Activated T-cell treated with anti-CD3 and anti-CD28 coated beads, Interleukin-2, amount 50 U/mL, for 24 hours (primary cell): ENCODE data around the gene KDM4F.
A peak's percentile ranks its signal among the peaks of the same experiment; 100 is the strongest.

Source experiments
- DNase-seq: peaks from one replicate; pipeline ENCODE4 v3.0.0-alpha.2; 2020
- H3K27ac Mint-ChIP-seq: 2 replicates; pipeline ENCODE4 v1.8.0; 2020; ENCODE audit warnings: mild to moderate bottlenecking, mixed read lengths
- H3K27me3 Mint-ChIP-seq: 2 replicates; pipeline ENCODE4 v1.8.0; 2020; ENCODE audit warnings: mixed read lengths
- H3K36me3 Mint-ChIP-seq: 2 replicates; pipeline ENCODE4 v1.8.0; 2020; ENCODE audit warnings: low read depth, mixed read lengths
- H3K4me1 Mint-ChIP-seq: 2 replicates; pipeline ENCODE4 v1.8.0; 2020; ENCODE audit warnings: low read depth, mixed read lengths
- H3K4me3 Mint-ChIP-seq: 2 replicates; pipeline ENCODE4 v1.8.0; 2020; ENCODE audit warnings: mild to moderate bottlenecking, moderate library complexity, mixed read lengths
- H3K9me3 Mint-ChIP-seq: 2 replicates; pipeline ENCODE4 v1.8.0; 2020; ENCODE audit warnings: mixed read lengths

The KDM4F gene

GRCh38 chr11:95074792-95075563 lies 25.8 kb downstream of the KDM4F start:
- H3K27me3 Mint-ChIP-seq: peaks cover 2% of the 10 kb centered on the region
- peaks cover 24% of the 10 kb centered on the region for H3K36me3 Mint-ChIP-seq
- no peak for DNase-seq
- H3K9me3 Mint-ChIP-seq: no peaks in the 10 kb centered on the region
- no peak overlapping the region for H3K27ac Mint-ChIP-seq
- peaks cover 27% of the 10 kb centered on the region for H3K4me1 Mint-ChIP-seq
- H3K4me3 Mint-ChIP-seq: no peak overlapping the region

DNA sequence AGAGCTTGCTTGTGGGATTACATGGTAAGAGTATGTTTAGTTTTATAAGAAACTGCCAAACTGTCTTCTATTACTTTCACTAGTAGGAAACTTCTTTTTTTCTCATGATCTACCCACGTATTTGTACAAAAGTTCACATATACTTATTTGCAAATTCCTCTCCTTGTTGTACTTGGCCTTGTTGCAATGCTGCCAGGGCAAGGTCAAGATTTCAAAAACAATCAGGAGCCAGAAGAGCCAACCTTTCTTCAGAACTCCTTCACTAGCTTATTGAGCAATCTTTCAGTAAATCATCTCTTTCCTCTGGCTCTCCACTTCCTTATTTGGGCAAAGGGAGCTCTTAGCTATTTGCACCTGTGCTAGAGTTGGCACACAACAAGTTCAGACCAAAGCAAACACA lies 27.2 kb downstream of the KDM4F start:
- Mint-ChIP-seq H3K9me3 (no peaks in the 10 kb centered on the region), H3K4me3 (no peak overlapping the region), H3K27me3 (peaks cover 2% of the 10 kb centered on the region), H3K27ac (no peak overlapping the region), H3K4me1 (peaks cover 15% of the 10 kb centered on the region), H3K36me3 (peaks cover 13% of the 10 kb centered on the region)
- DNase-seq: no peak

GRCh38 chr11:95076981-95077380 lies 27.8 kb downstream of the KDM4F start:
- Mint-ChIP-seq H3K36me3 (peaks cover 9% of the 10 kb centered on the region), H3K27ac (no peak overlapping the region), H3K9me3 (no peaks in the 10 kb centered on the region), H3K27me3 (peaks cover 2% of the 10 kb centered on the region), H3K4me1 (peaks cover 11% of the 10 kb centered on the region), H3K4me3 (no peak overlapping the region)
- DNase-seq: no peak

GRCh38 chr11:95078526-95078925 lies 29.3 kb downstream of the KDM4F start:
- H3K9me3 Mint-ChIP-seq: no peaks in the 10 kb centered on the region
- no peak for DNase-seq
- H3K4me3 Mint-ChIP-seq: no peak overlapping the region
- no peaks in the 10 kb centered on the region for H3K36me3 Mint-ChIP-seq
- H3K27ac Mint-ChIP-seq: no peak overlapping the region
- H3K4me1 Mint-ChIP-seq: peaks cover 9% of the 10 kb centered on the region
- H3K27me3 Mint-ChIP-seq: peaks cover 2% of the 10 kb centered on the region

- peaks cover 30% of the 10 kb centered on the region for H3K4me1 Mint-ChIP-seq
- H3K4me3 Mint-ChIP-seq: no peak overlapping the region
- DNase-seq: no peak
- no peak overlapping the region for H3K27ac Mint-ChIP-seq
- no peaks in the 10 kb centered on the region for H3K36me3 Mint-ChIP-seq
- H3K9me3 Mint-ChIP-seq: no peaks in the 10 kb centered on the region
- H3K27me3 Mint-ChIP-seq: peaks cover 2% of the 10 kb centered on the region
Measured at GRCh38 chr11:95081010-95081409, 31.8 kb downstream of the KDM4F start.

DNA sequence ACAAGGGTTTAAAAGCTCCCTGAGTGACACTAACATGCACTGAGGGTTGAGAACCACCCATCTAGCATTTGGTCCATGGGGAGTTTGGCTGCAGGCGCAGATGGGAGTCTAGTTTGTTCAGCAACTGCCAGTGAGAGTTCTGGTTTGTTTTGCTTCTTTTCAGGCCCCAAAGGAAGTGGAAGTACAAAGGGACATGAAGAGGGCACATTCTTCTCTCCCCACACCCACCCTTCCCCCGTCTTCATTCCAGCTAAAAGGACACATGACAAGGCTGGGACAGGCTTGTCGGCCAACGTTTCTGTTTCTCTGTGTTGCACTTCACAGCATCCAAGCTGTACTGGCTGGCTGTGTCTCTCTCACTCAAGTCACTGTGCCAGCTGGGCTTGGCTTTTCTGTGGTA lies 32.2 kb downstream of the KDM4F start:
- peaks cover 2% of the 10 kb centered on the region for H3K27me3 Mint-ChIP-seq
- DNase-seq: no peak
- no peaks in the 10 kb centered on the region for H3K9me3 Mint-ChIP-seq
- no peak overlapping the region for H3K4me3 Mint-ChIP-seq
- H3K36me3 Mint-ChIP-seq: no peaks in the 10 kb centered on the region
- peaks cover 29% of the 10 kb centered on the region for H3K4me1 Mint-ChIP-seq
- H3K27ac Mint-ChIP-seq: no peak overlapping the region

DNA sequence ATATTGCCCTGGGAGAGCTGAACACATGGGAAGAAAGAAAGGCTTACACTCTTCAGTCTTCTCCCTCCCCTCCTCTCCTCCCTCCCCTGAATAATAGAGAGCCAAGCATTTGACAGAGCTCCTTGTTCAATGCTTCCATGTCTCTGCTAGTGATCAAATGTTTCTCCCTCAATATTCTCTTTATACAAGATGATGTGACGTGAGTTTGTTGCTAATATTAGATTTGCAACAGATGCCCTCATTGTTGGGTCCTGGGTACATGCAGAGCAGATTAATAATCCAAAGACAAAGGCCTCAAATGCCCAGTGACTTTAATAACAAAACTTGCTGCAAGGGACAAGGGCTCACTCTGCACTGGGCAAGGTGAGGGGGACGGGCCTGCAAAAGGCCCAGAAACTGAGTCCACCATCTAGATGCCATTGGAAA lies 33.4 kb downstream of the KDM4F start:
- H3K36me3 Mint-ChIP-seq: no peaks in the 10 kb centered on the region
- no peak overlapping the region for H3K4me3 Mint-ChIP-seq
- peak overlapping the region; percentile 95 for H3K27ac Mint-ChIP-seq
- no peak for DNase-seq
- no peaks in the 10 kb centered on the region for H3K9me3 Mint-ChIP-seq
- peaks cover 26% of the 10 kb centered on the region for H3K4me1 Mint-ChIP-seq
- H3K27me3 Mint-ChIP-seq: peaks cover 2% of the 10 kb centered on the region

DNA sequence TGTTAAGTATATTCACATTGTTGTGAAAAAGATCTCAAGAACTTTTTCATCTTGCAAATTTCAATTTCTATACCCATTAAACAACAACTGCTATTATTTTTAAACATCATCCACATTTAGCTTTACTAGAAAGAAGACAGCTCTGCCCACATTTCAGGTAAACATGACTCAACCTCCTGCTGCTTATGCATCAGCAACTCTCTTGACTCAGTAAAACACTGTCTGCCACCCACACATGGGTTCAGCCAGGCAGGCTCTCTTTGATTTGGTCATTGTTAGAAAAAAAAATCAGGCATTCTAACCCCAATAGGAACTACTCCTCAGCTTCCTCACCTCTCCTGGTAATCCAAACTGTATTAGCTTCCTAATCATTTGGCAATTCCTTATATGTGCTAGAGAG lies 35.3 kb downstream of the KDM4F start:
- H3K4me1 Mint-ChIP-seq: peaks cover 36% of the 10 kb centered on the region
- H3K27me3 Mint-ChIP-seq: no peaks in the 10 kb centered on the region
- H3K36me3 Mint-ChIP-seq: no peaks in the 10 kb centered on the region
- no peaks in the 10 kb centered on the region for H3K9me3 Mint-ChIP-seq
- no peak overlapping the region for H3K4me3 Mint-ChIP-seq
- peak overlapping the region; percentile 95 for H3K27ac Mint-ChIP-seq
- peak; percentile 43 for DNase-seq

GRCh38 chr11:95085117-95085816 lies 36.0 kb downstream of the KDM4F start:
- DNase-seq: no peak
- no peaks in the 10 kb centered on the region for H3K27me3 Mint-ChIP-seq
- H3K36me3 Mint-ChIP-seq: no peaks in the 10 kb centered on the region
- peak overlapping the region; percentile 4 for H3K27ac Mint-ChIP-seq
- H3K4me3 Mint-ChIP-seq: no peak overlapping the region
- peaks cover 38% of the 10 kb centered on the region for H3K4me1 Mint-ChIP-seq
- no peaks in the 10 kb centered on the region for H3K9me3 Mint-ChIP-seq

DNA sequence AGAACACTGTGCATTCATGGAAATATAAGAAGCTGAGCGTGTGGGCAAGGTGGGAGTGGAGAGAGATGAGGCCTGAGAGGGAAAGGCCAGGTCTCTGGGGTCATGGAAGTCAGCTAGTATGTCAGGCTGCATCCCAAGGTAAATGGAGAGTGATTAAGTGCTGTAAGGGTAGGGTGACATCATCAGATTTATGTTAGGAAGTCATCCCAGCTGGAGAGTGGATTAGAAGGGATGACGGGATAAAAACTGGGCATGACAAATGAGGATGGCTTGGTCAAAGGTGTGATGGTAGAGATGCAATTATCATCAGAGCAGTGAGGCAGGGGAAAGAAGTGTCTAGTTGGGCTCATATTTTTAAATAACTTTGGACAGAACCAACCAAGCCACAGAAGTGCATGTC lies 36.9 kb downstream of the KDM4F start:
- H3K4me1 Mint-ChIP-seq: peaks cover 46% of the 10 kb centered on the region
- no peak for DNase-seq
- no peaks in the 10 kb centered on the region for H3K36me3 Mint-ChIP-seq
- H3K27me3 Mint-ChIP-seq: no peaks in the 10 kb centered on the region
- no peaks in the 10 kb centered on the region for H3K9me3 Mint-ChIP-seq
- no peak overlapping the region for H3K27ac Mint-ChIP-seq
- H3K4me3 Mint-ChIP-seq: no peak overlapping the region

GRCh38 chr11:95086836-95087570 lies 37.8 kb downstream of the KDM4F start:
- Mint-ChIP-seq H3K9me3 (no peaks in the 10 kb centered on the region), H3K27me3 (no peaks in the 10 kb centered on the region), H3K4me3 (no peak overlapping the region), H3K27ac (no peak overlapping the region), H3K36me3 (no peaks in the 10 kb centered on the region), H3K4me1 (peaks cover 55% of the 10 kb centered on the region)
- no peak for DNase-seq

GRCh38 chr11:95088946-95089619 lies 39.9 kb downstream of the KDM4F start:
- Mint-ChIP-seq H3K4me1 (peaks cover 64% of the 10 kb centered on the region), H3K4me3 (peak overlapping the region; percentile 78), H3K27me3 (no peaks in the 10 kb centered on the region), H3K27ac (peak overlapping the region; percentile 82), H3K9me3 (no peaks in the 10 kb centered on the region), H3K36me3 (no peaks in the 10 kb centered on the region)
- DNase-seq: no peak

DNA sequence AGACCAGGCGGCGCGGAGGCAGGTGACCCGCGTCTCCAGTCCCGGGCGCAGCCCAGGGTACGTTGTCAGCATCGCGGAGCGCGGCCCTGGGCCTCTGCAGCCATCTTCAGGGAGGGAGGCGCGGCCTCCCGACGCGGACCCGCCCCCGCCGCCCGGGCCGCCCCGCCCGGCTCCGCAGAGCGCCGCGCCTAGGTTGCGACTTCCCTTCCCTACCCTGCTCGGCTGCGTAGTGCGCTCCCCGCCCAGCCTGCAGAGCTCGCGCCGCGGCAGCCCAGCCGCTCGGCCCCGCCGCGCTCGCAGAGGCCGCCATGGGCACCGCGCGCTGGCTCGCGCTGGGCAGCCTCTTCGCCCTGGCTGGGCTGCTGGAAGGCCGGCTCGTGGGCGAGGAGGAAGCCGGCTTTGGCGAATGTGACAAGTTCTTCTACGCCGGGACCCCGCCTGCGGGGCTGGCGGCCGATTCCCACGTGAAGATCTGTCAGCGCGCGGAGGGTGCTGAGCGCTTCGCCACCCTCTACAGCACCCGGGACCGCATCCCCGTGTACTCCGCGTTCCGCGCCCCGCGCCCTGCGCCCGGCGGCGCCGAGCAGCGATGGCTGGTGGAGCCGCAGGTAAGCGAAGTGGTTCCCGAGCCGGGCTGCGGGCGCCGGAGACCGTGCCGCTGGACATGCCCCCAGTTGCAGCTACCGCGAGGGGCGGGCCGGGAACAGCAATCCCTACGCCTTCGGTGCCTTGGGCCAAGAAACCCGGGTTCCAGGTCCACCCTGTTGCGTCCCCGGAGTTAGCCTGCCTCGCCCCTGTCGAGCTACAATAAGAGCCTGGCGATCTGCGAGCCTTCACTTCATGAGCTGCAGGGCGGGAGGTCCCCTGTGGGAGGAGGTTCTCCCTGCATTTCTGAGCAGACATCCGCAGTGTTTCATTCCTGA lies 40.7 kb downstream of the KDM4F start, which contains the start of gene ENDOD1:
TSS of gene ENDOD1 (plus strand) at position 227 of the 923 bp plus-strand sequence. CDS start at position 309, 82 bp downstream.
- peaks cover 4% of the 10 kb centered on the region for H3K36me3 Mint-ChIP-seq
- H3K9me3 Mint-ChIP-seq: no peaks in the 10 kb centered on the region
- peak; percentile 91 for DNase-seq
- peak within 1 kb of the TSS; percentile 88 for H3K4me3 Mint-ChIP-seq
- peaks cover 63% of the 10 kb centered on the region for H3K4me1 Mint-ChIP-seq
- no peaks in the 10 kb centered on the region for H3K27me3 Mint-ChIP-seq
- H3K27ac Mint-ChIP-seq: peak within 1 kb of the TSS; percentile 82
